A549 (cell line): ENCODE measurements around the gene CTBP2. TPM values are rescaled to one million over a fixed set of nuclear protein-coding genes. Genes with fewer than 3 reads are reported as not detected.

Source experiments
- ATAC-seq, 2 experiments: fragments of 200-7000 bp in 1 of 2; fragments of >200 bp in 1 of 2; cut with Nextera tagmentation in 1 of 2; cut with Tn5 transposase in 1 of 2; 3 replicates each; pipeline versions ENCODE4 v1.8.0 to v1.9.1; 2018 to 2020; ENCODE audit warnings: mild to moderate bottlenecking in 1 of 2, moderate library complexity in 1 of 2
- CTCF ChIA-PET: fragments of 300-600 bp; sonication (Branson Sonifier 250); formaldehyde crosslinking; extraction: SDS; loops from one replicate; lab custom pipeline; 2021; ENCODE audit warnings: antibody characterized with exemption, inconsistent platforms; lab: Yijun Ruan, JAX
- POLR2A ChIA-PET: fragments of 350-600 bp; formaldehyde crosslinking; extraction: SDS; loops from one replicate; lab custom pipeline; 2021; ENCODE audit warnings: antibody characterized with exemption, inconsistent platforms; lab: Yijun Ruan, JAX
- DNase-seq, 2 experiments: peaks; one replicate each; pipeline versions ENCODE4 v3.0.0 to v3.0.0-alpha.2; 2011 to 2016; ENCODE audit warnings: low read depth in 1 of 2, low spot score in 1 of 2
- FAIRE-seq: peaks from 2 replicates; lab custom pipeline; 2011; peaks lifted over from hg19 to GRCh38; lab: Jason Lieb, UNC
- H3K27ac ChIP-seq, 2 experiments: fragments of >200 bp; sonication (Bioruptor Twin); formaldehyde crosslinking; 3 replicates each; pipeline ENCODE4 v1.5.1; 2016 to 2017
- H3K4me1 ChIP-seq: fragments of >200 bp; sonication (Bioruptor Twin); formaldehyde crosslinking; 3 replicates; pipeline ENCODE4 v1.6.1; 2016
- H3K4me2 ChIP-seq: fragments of >200 bp; sonication (Bioruptor Twin); formaldehyde crosslinking; 3 replicates; pipeline ENCODE4 v1.6.1; 2016
- H3K4me3 ChIP-seq: fragments of >200 bp; sonication (Bioruptor Twin); formaldehyde crosslinking; 3 replicates; pipeline ENCODE4 v1.5.1; 2016
- H3K9me3 ChIP-seq: fragments of >200 bp; sonication (Bioruptor Twin); formaldehyde crosslinking; 3 replicates; pipeline ENCODE4 v1.6.1; 2016
- BHLHE40 ChIP-seq: IDR thresholded peaks from 2 replicates; pipeline ENCODE4 v1.6.1; 2012; ENCODE audit warnings: low read depth, low read length, inconsistent platforms
- CBX8 ChIP-seq: fragments of 200-600 bp; sonication (generic); IDR thresholded peaks from 2 replicates; pipeline ENCODE4 v1.6.1; 2016
- CEBPB ChIP-seq, 2 experiments: fragments of >200 bp in 1 of 2; sonication (Bioruptor Twin) in 1 of 2; formaldehyde crosslinking in 1 of 2; IDR thresholded peaks; 2 replicates each; pipeline ENCODE4 v1.6.1; 2012 to 2016
- CHD4 ChIP-seq: fragments of 200-600 bp; sonication (generic); IDR thresholded peaks from 2 replicates; pipeline ENCODE4 v1.6.1; 2016; ENCODE audit warnings: antibody characterized with exemption, mild to moderate bottlenecking, borderline replicate concordance
- EHF ChIP-seq: fragments of 250-450 bp; sonication (Bioruptor Pico); IDR thresholded peaks from 2 replicates; pipeline ENCODE4 v1.5.0; 2020; ENCODE audit warnings: mild to moderate bottlenecking
- EHMT2 ChIP-seq: fragments of 200-600 bp; sonication (generic); IDR thresholded peaks from 2 replicates; pipeline ENCODE4 v1.6.1; 2016; ENCODE audit warnings: antibody characterized with exemption, low read depth, mild to moderate bottlenecking, moderate library complexity
- EP300 ChIP-seq, 2 experiments: fragments of >200 bp; sonication (Bioruptor Twin); formaldehyde crosslinking; IDR thresholded peaks; 2 replicates in 1 of 2; 3 replicates in 1 of 2; pipeline ENCODE4 v1.6.1; 2016 to 2017
- FOSB ChIP-seq: fragments of 250-450 bp; sonication (Bioruptor Pico); IDR thresholded peaks from 2 replicates; pipeline ENCODE4 v1.5.0; 2020; ENCODE audit warnings: mild to moderate bottlenecking, moderate library complexity
- HDAC2 ChIP-seq: fragments of 200-600 bp; sonication (generic); IDR thresholded peaks from 2 replicates; pipeline ENCODE4 v1.6.1; 2016
- HOXA7 ChIP-seq: fragments of 250-450 bp; sonication (Bioruptor Pico); IDR thresholded peaks from 2 replicates; pipeline ENCODE4 v1.5.0; 2020; ENCODE audit warnings: mild to moderate bottlenecking, moderate library complexity
- HOXB5 ChIP-seq: fragments of 250-450 bp; sonication (Bioruptor Pico); IDR thresholded peaks from 2 replicates; pipeline ENCODE4 v1.5.0; 2020; ENCODE audit warnings: mild to moderate bottlenecking, moderate library complexity
- JUNB ChIP-seq: fragments of >200 bp; sonication (Bioruptor Twin); formaldehyde crosslinking; IDR thresholded peaks from 2 replicates; pipeline ENCODE4 v1.6.1; 2016
- KDM1A ChIP-seq: fragments of 200-600 bp; sonication (generic); IDR thresholded peaks from 2 replicates; pipeline ENCODE4 v1.6.1; 2016; ENCODE audit warnings: low read depth, mild to moderate bottlenecking
- MYC ChIP-seq: IDR thresholded peaks from 2 replicates; pipeline ENCODE4 v1.6.1; 2012; ENCODE audit warnings: mild to moderate bottlenecking, inconsistent platforms, low read length, improper control_type of control experiment, borderline replicate concordance
- NPAS2 ChIP-seq: fragments of 250-450 bp; sonication (Bioruptor Pico); IDR thresholded peaks from 2 replicates; pipeline ENCODE4 v1.8.0; 2022; ENCODE audit warnings: mild to moderate bottlenecking, moderate library complexity, borderline replicate concordance
- NR3C1 ChIP-seq: fragments of >200 bp; sonication (Bioruptor Twin); formaldehyde crosslinking; IDR thresholded peaks from 3 replicates; pipeline ENCODE4 v1.6.1; 2017
- POLR2AphosphoS2 ChIP-seq: conservative IDR thresholded peaks from 2 replicates; pipeline ENCODE4 v1.6.1; 2012; ENCODE audit warnings: low read length, improper control_type of control experiment, inconsistent platforms
- RARB ChIP-seq: fragments of 250-450 bp; sonication (Bioruptor Pico); IDR thresholded peaks from 2 replicates; pipeline ENCODE4 v1.8.0; 2021; ENCODE audit warnings: mild to moderate bottlenecking, moderate library complexity
- RFX5 ChIP-seq: fragments of 450-650 bp; IDR thresholded peaks from 2 replicates; pipeline ENCODE4 v1.7.1; 2014; ENCODE audit warnings: antibody characterized with exemption, mild to moderate bottlenecking, moderate library complexity
- RNF2 ChIP-seq: fragments of 200-600 bp; sonication (generic); IDR thresholded peaks from 2 replicates; pipeline ENCODE4 v1.6.1; 2016; ENCODE audit warnings: low read depth, mild to moderate bottlenecking, antibody characterized with exemption, moderate library complexity, borderline replicate concordance
- SREBF2 ChIP-seq: fragments of 450-650 bp; IDR thresholded peaks from 2 replicates; pipeline ENCODE4 v1.6.1; 2014; ENCODE audit warnings: mild to moderate bottlenecking, moderate library complexity
- TFCP2L1 ChIP-seq: fragments of 250-450 bp; sonication (Bioruptor Pico); IDR thresholded peaks from 2 replicates; pipeline ENCODE4 v1.5.0; 2021; ENCODE audit warnings: mild to moderate bottlenecking
- ZFP36 ChIP-seq: fragments of 450-650 bp; IDR thresholded peaks from 2 replicates; pipeline ENCODE4 v1.6.1; 2014; ENCODE audit warnings: borderline replicate concordance; ENCODE audit not compliant: partially characterized antibody
- ZNF302 ChIP-seq: fragments of 250-450 bp; sonication (Bioruptor Pico); IDR thresholded peaks from 2 replicates; pipeline ENCODE4 v1.9.0; 2021; ENCODE audit warnings: inconsistent platforms, mild to moderate bottlenecking, moderate library complexity
- WGBS: methylation state at CpG from one replicate; pipeline ENCODE4 v1.1.6; 2017; ENCODE audit errors: missing lambda C conversion rate; 5-methylcytosine and 5-hydroxymethylcytosine counted together
- polyA plus RNA-seq, 4 experiments: library from polyadenylated mRNA; depleted of rRNA in 3 of 4; stranded (reverse); fragments of >200 nt; fragmentation: RNase III in 1 of 4; extraction: RNeasy Plus Mini Kit Qiagen cat#74134 plus additional on column Dnase treatment in 1 of 4; gene quantifications; 2 replicates in 3 of 4; 3 replicates in 1 of 4; pipeline ENCODE4 v1.2.3, GENCODE V29; 2011 to 2017
- TF ChIP-seq, protein P1 (sequence below): IDR thresholded peaks from 2 replicates; pipeline ENCODE4 v1.6.1; 2012; ENCODE audit warnings: low read depth, borderline replicate concordance
- TF ChIP-seq, protein P2 (sequence below): IDR thresholded peaks from 2 replicates; pipeline ENCODE4 v1.6.1; 2012
- TF ChIP-seq, protein P3 (sequence below): fragments of 200-600 bp; sonication (generic); IDR thresholded peaks from 2 replicates; pipeline ENCODE4 v1.6.1; 2016; ENCODE audit warnings: antibody characterized with exemption, mild to moderate bottlenecking, moderate library complexity
- TF ChIP-seq, protein P4 (sequence below): fragments of >200 bp; sonication (Bioruptor Twin); formaldehyde crosslinking; IDR thresholded peaks from 3 replicates; pipeline ENCODE4 v1.6.1; 2016

CTBP2 gene
- polyA plus RNA-seq, 2 of the 4 experiments (the other 2 are of a cell fraction), result 74.9 to 78.9 TPM

DNA sequence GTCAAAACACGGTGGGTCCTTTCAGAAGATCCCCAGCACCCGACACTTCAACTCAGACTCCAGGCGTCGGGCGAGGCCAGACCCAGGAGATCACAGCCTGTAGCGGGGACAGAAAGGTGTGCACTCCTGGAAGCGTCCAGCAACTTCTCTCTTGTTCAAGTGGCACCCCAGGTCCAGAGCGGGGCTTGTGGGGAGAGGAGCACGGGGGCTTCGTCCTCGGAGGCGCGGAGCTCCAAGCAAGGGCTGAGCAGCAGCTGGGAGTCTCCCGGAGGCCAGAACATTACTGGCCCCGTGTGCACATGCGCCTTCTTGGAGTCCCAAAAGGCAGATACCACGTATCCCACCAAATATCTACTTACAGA lies 163.5 kb downstream of the CTBP2 start:
- CTCF ChIA-PET, result interaction anchor here (0.9 to 1.0 kb wide), 2 partner anchors 49 to 64 kb away, joined by 3 read pairs; no protein-coding TSS in a partner anchor
- H3K4me3 ChIP-seq, result no peak overlapping the region
- no peak for ATAC-seq
- no peaks in the 10 kb centered on the region for H3K4me1 ChIP-seq
- 96% methylated on average over 16 of the region's 17 CpGs for WGBS
- POLR2A ChIA-PET, result no interaction called here
- H3K9me3 ChIP-seq, result no peaks in the 10 kb centered on the region
- TF ChIP-seq RARB (CRISPR knock-in tag), result no peak
- TF ChIP-seq NPAS2 (CRISPR knock-in tag), result no peak
- TF ChIP-seq HDAC2, result no peak
- TF ChIP-seq BHLHE40, result no peak
- TF ChIP-seq EHMT2, result no peak
- no peak for TF ChIP-seq KDM1A
- TF ChIP-seq RNF2, result no peak
- no peak for TF ChIP-seq TFCP2L1 (CRISPR knock-in tag)
- no peak for TF ChIP-seq HOXB5 (CRISPR knock-in tag)
- no peak for TF ChIP-seq POLR2AphosphoS2
- no peak for TF ChIP-seq SREBF2
- no peak for TF ChIP-seq EHF
- no peak for TF ChIP-seq NR3C1
- TF ChIP-seq EP300 (IDR thresholded peaks at IDR 0.05), result no peak
- TF ChIP-seq, protein P1, sequence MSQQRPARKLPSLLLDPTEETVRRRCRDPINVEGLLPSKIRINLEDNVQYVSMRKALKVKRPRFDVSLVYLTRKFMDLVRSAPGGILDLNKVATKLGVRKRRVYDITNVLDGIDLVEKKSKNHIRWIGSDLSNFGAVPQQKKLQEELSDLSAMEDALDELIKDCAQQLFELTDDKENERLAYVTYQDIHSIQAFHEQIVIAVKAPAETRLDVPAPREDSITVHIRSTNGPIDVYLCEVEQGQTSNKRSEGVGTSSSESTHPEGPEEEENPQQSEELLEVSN, result no peak
- TF ChIP-seq, protein P2, sequence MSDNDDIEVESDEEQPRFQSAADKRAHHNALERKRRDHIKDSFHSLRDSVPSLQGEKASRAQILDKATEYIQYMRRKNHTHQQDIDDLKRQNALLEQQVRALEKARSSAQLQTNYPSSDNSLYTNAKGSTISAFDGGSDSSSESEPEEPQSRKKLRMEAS, result no peak
- DNase-seq, result no peak
- FAIRE-seq, result no peak
- H3K4me2 ChIP-seq, result no peak overlapping the region
- H3K27ac ChIP-seq, result no peak overlapping the region

DNA sequence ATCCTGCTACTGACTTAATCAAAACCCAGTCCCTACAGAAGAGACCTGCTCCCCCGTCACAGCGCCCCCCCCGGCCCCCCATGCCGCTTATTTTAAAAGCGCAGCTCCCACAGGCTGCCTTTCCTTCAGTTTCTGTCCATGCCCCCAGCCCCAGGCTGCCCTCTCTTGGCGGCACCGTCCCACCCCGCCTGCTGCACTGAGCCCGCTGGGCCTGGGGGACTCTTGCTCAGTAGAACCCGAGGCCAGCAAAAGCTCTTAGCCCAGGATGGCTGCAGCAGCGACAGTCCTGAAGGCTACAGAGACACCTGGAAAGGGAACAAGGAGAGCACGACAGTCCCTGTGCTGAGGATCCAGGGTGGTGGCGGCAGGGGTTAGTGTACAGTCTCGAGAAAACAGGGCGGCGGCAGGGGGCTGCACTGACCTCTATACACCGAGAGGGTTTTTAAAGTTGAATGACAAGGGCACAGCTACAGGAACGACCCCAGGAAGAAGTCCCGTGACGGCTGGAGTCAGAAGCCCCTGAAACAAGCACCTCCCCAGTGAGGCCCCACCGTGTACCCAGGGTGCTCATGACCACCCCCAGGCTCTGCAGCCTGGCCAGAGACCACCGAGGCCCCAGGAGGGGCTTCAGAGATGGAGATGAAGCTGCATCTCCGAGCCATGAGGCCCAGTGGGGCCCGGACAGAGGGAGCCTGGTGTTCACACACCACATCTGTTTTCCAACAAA lies 164.1 kb downstream of the CTBP2 start:
- no peak for FAIRE-seq
- TF ChIP-seq CEBPB (IDR thresholded peaks at IDR 0.05), result no peak
- no peak for TF ChIP-seq RARB (CRISPR knock-in tag)
- TF ChIP-seq CHD4, result no peak

DNA sequence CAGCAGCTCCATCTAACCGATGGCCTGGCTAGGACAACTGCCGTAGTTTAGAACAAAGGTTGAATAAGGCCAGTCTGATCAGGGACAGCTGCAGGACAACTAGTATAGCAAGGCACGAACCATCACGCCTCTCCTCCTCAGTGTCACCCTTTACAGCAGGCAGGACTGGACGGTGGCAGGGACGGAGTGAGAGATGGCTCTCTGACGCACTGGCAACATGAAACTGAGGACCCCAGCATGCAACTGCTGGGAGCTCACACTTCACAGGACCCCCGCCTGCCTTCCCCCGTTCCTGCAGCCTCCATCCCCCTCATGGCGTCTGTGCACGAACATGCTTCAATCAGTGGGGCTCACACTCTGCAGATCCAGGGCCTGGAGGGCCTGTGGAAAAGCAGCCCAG lies 164.8 kb downstream of the CTBP2 start:
- no peak for ATAC-seq
- no peak overlapping the region for H3K4me2 ChIP-seq
- H3K27ac ChIP-seq, result no peak overlapping the region
- DNase-seq, result no peak
- 91% methylated on average over 11 of the region's 11 CpGs for WGBS
- H3K4me1 ChIP-seq, result no peaks in the 10 kb centered on the region
- TF ChIP-seq HDAC2 (no peak), NR3C1 (no peak), HOXA7 (CRISPR knock-in tag) (no peak), KDM1A (no peak), FOSB (CRISPR knock-in tag) (no peak), ZNF302 (CRISPR knock-in tag) (no peak), ZFP36 (no peak), JUNB (no peak), EHF (no peak), MYC (no peak), RFX5 (no peak), CBX8 (no peak)
- TF ChIP-seq, protein P3, sequence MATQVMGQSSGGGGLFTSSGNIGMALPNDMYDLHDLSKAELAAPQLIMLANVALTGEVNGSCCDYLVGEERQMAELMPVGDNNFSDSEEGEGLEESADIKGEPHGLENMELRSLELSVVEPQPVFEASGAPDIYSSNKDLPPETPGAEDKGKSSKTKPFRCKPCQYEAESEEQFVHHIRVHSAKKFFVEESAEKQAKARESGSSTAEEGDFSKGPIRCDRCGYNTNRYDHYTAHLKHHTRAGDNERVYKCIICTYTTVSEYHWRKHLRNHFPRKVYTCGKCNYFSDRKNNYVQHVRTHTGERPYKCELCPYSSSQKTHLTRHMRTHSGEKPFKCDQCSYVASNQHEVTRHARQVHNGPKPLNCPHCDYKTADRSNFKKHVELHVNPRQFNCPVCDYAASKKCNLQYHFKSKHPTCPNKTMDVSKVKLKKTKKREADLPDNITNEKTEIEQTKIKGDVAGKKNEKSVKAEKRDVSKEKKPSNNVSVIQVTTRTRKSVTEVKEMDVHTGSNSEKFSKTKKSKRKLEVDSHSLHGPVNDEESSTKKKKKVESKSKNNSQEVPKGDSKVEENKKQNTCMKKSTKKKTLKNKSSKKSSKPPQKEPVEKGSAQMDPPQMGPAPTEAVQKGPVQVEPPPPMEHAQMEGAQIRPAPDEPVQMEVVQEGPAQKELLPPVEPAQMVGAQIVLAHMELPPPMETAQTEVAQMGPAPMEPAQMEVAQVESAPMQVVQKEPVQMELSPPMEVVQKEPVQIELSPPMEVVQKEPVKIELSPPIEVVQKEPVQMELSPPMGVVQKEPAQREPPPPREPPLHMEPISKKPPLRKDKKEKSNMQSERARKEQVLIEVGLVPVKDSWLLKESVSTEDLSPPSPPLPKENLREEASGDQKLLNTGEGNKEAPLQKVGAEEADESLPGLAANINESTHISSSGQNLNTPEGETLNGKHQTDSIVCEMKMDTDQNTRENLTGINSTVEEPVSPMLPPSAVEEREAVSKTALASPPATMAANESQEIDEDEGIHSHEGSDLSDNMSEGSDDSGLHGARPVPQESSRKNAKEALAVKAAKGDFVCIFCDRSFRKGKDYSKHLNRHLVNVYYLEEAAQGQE, result no peak
- TF ChIP-seq, protein P4, sequence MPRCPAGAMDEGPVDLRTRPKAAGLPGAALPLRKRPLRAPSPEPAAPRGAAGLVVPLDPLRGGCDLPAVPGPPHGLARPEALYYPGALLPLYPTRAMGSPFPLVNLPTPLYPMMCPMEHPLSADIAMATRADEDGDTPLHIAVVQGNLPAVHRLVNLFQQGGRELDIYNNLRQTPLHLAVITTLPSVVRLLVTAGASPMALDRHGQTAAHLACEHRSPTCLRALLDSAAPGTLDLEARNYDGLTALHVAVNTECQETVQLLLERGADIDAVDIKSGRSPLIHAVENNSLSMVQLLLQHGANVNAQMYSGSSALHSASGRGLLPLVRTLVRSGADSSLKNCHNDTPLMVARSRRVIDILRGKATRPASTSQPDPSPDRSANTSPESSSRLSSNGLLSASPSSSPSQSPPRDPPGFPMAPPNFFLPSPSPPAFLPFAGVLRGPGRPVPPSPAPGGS, result no peak
- CTCF ChIA-PET, result interaction anchor here (1.6 to 2.9 kb wide), 2 partner anchors 16 to 52 kb away, joined by 6 to 14 read pairs; no protein-coding TSS in a partner anchor
- H3K9me3 ChIP-seq, result no peaks in the 10 kb centered on the region
- FAIRE-seq, result no peak
- H3K4me3 ChIP-seq, result no peak overlapping the region
- POLR2A ChIA-PET, result no interaction called here

More for the DNA sequence above, 164.1 kb downstream of the CTBP2 start:
- H3K9me3 ChIP-seq, result no peaks in the 10 kb centered on the region
- no peak overlapping the region for H3K27ac ChIP-seq
- 88% methylated on average over 20 of the region's 24 CpGs for WGBS
- H3K4me3 ChIP-seq, result no peak overlapping the region
- ATAC-seq (no peak), DNase-seq (no peak)
- H3K4me1 ChIP-seq, result no peaks in the 10 kb centered on the region
- ChIA-PET POLR2A (no interaction called here), CTCF (interaction anchor here (0.9 to 2.9 kb wide), 3 partner anchors 49 to 65 kb away, joined by 3 to 14 read pairs (median 3); no protein-coding TSS in a partner anchor)
- H3K4me2 ChIP-seq, result no peak overlapping the region
